Mesenteric fat pad (tissue), 1 donor: Measurements from ENCODE around the gene PAK2. TPM values are rescaled to one million over a fixed set of nuclear protein-coding genes. Genes with fewer than 3 reads are reported as not detected.
"Not testable (repeated sequence)": the region's sequence is repeated elsewhere in the genome, so short reads cannot be mapped to it uniquely, and the experiment has no call there.

Experiments
- DNase-seq: peaks from one replicate; pipeline ENCODE4 v3.0.0-alpha.2; 2020; ENCODE audit warnings: low spot score
- total RNA-seq: library from RNA; stranded (reverse); fragmentation: NEBNext Ultra II Directional; extraction: Animal tissue kit (Norgen Biotek cat#: 25700); gene quantifications from one replicate; pipeline ENCODE4 v1.2.1, GENCODE V29; 2021
- donor health status: DM: yes; HTN: yes; CAD: no.

Gene PAK2
- total RNA-seq, 1 donor from 2014 or later = 105 TPM

DNA sequence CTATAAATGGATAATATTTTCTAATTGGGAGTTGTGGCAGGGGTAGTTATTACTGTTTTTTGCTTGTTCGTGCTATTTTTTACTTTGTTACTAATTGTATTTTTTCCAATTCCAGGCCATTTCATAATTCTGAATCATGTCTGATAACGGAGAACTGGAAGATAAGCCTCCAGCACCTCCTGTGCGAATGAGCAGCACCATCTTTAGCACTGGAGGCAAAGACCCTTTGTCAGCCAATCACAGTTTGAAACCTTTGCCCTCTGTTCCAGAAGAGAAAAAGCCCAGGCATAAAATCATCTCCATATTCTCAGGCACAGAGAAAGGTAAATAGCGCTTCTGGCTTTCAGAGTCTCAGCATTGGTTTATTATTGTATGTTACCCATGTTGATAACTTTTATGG lies 42.9 kb downstream of the PAK2 start:
- DNase-seq = no peak

DNA sequence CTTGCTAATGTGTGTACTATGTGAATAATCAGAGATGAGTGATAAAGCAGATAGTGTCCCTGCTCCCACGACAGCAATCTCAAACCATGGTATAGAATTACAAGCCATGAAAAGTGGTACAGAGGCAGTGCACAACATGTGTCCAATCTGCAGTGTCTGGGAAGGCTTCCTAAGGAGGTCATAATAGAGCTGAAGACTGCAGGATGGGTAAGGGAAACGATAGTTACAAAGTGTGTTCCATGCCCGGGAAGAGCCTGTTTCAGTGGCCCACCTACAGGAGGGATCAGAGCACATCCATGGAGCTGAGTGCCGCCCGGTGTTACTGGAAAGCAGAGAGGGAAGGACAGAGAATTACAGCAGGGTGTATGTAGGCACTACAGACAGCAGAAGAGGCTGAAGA lies 48.9 kb downstream of the PAK2 start:
- no peak for DNase-seq

DNA sequence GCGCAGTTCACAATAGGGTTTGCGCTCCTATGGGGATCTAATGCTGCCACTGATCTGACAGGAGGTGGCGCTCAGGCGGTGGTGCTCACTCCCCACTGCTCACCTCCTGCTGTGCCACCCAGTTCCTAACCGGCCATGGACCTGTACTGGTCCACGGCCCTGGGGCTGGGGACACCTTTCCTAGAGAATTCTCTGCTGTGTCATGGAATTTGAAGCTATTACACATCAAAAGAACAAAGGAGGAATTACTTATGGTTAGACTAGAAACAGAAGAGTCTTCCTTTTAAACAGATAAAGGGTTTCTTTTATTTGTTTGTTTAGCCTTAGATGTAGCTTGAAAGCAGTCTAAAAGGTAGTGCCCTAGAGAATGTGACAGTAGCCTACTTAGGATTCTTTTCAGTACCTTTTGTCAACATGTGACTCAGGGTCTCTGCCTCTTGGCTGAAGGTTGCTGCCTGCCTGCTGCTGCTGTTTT lies 50.3 kb downstream of the PAK2 start:
- no peak for DNase-seq

DNA sequence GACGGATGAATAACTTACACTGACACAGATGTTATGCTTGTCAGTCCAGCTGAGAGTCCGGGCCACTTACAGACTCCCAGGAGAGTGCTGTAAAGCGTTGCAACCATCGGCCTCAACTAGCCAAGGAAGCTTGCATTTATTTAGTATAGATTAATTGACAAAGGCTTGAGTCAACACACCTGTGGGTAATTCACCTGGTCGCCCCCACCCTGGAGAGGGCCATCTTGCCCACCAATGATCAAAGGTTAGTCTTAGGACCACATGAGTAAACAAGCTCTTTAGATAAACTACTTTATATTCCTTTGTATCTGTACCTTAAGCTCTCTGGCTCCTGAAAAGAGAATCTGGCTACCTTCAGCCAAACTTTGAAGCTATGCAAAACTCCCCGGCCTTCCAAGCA lies 51.0 kb downstream of the PAK2 start:
- no peak for DNase-seq

DNA sequence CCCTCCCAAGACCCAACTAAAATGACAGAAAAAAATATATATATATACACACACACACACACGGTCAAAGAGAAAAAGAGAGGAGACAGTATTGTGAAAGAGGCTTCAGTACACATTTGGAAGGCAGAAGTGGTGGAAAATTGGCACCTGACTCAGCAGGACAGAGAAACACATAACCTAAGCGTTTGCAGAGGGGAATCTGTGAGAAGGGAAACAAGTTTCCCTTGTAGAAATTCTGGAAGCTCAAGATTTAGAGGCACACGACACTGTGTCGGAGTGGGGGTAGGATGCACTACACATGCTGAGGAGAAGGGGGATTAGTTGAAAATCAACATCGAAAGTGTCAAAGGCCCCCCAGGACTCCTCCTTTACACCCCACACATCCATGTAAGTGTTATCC lies 53.1 kb downstream of the PAK2 start:
- no peak for DNase-seq

DNA sequence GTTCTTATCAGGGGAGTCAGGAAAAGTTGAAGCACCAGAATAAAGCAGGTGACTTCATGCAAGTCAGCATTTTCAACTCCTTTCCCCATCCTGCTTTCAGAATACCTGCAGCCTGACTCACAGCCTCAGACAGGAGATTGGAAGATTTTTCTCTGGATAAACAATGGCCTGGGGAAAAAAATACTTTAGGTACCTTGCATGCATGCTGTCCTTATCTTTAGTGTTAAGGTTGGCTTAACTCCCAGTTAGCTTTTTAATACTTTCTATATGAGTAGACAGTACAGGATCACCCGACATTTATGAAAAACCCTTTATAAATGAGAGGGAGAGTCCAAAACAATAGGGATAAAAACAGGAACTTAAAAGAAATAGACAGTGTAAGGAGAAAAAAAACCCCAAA lies 53.6 kb downstream of the PAK2 start:
- no peak for DNase-seq

DNA sequence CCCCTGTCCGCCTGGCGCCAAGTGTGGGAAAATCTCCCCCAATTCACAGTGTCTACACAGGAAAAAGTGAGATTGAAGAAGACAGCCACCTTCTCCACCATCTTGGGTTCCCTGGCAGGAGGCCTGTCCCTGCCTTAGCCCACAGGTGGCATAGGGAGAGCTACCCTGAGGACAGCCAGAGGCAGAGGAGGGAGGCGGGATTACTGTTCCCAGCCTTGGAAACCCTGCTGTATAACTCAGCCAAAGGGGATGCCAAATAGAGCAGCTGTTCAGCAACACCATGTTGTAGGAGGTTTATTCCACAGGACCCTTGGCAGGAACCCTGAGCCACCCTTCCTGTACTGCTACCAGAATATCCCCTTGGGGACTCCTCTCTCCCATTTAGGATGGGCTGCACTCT lies 54.8 kb downstream of the PAK2 start:
- DNase-seq = no peak

DNA sequence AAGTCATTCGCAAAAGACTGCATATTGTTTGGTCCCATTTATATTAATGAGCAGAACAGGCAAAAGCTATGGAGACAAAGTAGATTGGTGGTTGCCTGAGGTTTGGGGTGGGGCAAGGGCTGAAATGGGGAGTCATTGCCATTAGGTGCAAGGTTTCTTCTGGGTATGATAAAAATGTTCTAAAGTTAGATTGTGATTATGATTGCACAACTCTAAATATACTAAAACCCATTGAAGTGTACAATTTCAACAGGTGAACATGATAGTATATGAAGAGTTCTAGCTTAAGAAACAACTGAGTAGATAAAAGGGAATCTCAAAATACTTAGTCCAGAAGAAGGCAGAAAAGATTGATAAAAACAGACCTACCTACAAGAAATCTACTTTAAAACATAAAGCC lies 56.7 kb downstream of the PAK2 start:
- DNase-seq = no peak

DNA sequence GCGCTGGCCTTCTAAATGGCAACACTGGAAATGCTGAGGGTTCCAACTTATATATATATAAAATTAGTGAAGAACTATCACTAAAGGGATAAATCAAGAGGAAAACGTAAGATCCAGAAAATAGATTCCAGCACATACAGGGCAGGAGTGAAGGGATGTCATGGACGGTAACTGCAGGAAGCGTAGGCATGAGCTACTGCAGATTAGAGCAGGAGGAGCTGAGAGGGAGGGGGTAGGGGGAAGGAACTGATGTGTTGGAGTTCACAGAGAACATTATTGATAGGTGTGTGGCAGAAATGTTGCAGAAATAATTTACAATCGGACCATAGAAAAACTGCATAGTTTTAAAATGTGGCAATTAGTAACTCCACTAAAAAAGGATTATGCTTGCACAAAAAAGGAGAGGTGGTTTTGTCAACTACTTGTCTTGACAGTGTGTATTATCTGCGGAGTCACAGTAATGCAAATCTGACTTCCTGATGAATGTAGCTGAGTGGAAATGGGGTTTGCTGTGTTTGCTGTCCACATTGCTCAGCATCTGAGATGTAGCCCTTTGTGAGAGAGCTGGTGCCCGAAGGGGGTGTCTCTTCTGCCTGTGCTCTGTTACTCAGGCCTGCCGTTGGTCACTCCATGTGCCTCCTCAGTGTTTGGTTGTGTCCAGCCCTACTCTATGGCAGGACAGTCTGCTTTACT lies 61.2 kb downstream of the PAK2 start:
- DNase-seq = no peak

DNA sequence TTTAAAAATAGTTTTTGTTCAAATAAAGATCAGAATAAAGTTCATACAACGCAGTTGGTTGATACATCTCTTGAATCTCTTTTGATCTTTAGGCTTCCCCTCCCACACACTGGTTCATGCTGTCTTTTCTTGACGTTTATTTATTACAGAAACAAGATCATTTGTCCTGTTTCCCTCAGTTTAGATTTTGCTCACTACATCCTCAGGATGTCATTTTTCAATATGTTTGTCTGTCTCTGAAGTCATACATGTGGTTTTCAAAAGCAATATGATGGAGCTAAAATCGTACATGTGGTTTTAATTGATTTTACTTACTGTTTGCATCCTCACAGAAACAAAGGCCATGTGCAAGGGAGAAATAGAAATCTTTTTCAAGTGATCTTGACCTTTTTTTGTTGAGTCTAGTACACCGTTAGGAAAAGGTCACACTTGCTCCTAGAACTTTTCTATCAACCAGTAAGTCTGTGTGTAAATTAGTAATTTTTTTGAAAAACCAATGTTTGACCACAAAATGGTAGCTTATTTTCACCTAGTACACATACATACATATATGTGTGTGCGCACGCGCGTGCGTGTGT lies 64.3 kb downstream of the PAK2 start:
- DNase-seq = no peak

DNA sequence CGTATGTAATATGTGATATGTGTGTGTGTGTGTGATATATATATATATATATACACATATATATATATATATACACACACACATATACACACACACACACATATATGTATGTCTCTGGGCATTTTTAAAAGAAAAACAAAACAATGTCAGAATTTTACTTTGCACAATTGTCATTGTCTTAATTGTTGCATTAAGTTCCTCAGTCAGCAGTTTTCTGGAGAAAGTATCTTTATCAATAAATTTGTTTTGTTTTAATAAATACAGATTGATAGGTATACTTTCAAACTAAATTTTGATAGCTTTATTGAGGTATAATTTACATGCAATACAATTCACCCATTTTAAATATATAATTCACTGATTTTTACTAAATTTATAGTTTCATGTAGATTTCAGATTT lies 65.1 kb downstream of the PAK2 start:
- no peak for DNase-seq

DNA sequence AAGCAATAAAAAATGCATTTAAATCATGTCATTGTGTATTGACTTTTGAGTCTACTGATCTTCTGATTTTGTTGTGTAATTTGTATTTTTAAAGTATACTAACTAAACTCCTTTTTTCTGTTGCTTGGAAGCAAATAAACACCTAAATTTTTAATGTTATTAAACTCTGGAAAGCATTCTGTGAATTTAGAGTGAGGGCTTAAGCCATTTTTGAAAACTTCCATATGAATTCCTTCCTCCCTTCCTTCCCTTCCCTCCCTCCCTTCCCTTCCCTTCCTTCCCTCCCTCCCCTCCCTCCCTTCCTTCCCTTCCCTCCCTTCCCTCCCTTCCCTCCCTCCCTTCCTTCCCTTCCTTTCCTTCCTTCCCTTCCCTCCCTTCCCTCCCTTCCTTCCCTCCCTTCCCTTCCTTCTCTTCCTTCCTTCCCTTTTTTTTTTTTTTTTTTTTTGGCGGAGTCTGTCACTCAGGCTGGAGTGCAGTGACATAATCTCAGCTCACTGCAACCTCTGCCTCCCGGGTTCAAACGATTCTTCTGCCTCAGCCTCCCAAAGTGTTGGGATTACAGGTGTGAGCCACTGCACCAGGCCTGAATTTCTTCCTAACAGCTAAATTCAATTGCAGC lies 71.4 kb downstream of the PAK2 start:
- DNase-seq = no peak

DNA sequence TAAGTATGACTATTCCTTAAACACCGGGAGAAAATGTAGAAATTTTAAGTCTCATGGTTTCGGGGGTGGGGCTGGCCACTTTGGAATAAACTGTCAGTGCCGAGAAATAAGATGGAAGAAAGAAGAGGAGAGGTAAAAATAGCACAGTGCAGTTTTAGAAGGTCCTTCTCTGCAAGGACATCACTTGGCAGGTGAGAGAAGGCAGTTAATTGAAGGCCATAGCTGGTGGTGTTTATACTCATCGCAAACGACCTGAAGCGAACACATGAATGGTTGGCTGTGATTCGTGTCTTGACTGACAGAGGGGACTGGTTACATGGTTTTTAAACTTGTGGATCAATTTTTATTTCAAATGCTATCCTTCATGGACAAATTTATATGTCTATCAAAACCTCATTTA lies 73.2 kb downstream of the PAK2 start:
- no peak for DNase-seq

DNA sequence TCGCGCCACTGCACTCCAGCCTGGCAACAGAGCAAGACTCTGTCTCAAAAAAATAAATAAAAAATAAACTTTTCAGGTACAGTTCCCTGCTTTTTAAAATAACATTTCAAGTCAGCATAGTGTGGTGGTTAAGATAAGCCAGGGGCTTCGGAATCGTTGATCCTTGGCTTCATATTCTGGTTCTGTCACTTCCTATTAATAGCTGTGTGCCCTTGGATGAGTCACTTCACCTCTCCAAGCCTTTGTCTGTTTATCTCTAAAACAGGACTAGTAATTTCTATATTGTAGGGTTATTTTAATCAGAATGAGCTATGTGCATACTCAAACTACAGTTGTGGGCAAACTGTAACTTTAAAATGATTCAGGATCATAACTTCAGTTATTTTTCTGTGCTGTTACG lies 74.2 kb downstream of the PAK2 start:
- no peak for DNase-seq

DNA sequence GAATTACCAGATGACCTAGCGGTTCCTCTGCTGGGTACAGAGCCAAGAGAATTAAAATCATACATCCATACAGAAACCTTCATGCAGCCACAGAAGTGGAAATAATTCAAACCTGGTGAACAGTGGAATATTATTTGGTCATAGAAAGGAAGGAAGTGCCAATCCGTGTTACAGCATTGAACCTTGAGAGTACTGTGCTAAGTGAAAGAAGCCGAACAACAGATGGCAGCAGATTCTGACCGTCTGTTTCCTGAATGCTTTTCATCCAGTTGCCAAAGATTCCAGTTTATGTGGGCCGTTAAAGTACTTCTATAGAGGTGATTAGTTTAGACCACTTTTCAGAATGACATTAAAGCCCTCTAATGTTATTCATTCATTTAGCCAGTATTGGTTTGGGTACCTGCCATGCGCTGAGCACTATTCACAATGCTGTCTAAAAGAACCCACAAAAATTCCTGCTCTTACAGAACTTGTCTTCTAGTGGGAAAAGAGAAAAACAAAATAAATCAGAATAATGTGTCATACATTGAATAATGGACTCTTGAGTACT lies 82.2 kb downstream of the PAK2 start:
- no peak for DNase-seq

DNA sequence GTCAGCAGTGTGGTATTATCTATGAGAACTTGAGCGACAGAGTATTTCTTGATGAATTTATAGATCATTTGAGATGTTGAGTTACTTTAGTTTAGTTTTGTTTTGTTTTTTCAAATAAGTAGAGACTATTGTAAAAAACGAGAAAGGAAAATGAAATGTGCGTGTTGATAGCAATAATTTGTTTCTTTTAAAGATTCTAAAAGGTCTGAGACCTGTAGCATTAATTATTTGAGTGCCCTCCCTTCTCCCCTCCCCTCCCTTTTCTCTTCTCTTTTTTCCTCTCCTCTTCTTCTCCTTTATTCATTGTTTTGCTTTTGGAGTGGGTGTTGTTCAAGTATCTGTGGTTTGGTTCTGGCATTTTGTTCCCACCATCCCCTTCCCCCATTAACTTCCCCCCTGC lies 90.0 kb downstream of the PAK2 start:
- DNase-seq = not testable (repeated sequence)

DNA sequence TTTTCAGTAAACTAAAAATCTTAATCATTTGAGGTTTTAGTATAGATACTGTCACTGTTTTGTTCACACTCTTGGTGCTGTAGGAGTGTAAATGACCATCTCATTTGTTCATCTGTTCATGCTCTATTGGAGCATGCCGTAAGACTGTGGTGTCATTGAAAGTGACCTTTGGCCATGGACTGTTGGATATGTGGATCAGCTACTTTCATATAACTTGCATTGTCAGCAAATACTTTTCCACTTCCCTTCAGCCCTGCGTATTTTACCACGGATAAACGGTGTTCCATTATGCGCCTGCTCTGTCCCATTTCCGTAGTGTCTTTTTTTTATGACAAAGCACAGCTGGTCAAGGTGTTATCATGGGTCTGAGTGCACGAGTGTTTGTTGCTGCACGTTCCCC lies 95.4 kb downstream of the PAK2 start:
- DNase-seq = no peak

DNA sequence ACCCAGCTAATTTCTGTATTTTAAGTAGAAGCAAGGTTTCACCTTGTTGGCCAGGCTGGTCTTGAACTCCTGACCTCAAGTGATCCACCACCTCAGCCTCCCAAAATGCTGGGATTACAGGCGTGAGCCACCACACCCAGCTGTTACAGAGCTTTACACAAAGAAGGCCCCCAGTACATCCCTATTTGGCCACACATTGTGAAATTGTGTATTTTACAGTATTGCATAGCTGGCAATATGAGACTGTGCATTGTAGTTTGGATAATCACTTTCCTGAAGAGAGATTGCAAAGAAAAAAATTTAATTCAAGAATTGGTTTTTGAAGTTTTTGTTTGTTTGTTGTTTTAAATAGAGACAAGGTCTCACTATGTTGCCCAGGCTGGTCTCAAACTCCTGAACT lies 97.0 kb downstream of the PAK2 start:
- not testable (repeated sequence) for DNase-seq

DNA sequence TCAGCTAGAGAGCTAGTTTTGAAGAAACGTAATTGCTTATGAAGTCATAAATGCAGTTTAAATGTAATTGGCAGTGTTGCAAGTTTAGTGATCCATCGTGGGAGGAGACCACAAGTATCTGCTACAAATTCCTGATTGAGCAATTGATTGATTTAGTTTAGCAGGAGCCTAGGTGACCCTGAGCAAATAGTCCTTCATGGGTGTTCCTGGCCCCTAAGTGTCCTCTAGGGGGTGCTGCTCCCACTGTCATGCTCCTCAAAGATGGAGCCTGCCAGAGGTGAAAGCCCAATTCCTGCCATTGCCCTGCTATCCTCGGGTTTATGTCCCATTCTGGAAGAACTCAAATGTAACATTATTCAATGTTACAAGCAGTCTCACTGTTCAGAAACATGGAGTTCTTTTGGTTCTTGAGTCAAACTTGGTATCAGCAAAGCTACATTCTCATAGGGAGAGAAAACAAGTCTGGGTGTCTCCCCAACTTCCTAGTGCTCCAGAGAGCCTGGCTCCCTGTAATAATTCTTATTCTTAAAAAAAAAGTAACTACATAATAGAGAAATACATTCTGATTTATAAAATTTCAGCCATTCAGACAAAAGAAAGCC lies 98.3 kb downstream of the PAK2 start:
- DNase-seq = no peak

DNA sequence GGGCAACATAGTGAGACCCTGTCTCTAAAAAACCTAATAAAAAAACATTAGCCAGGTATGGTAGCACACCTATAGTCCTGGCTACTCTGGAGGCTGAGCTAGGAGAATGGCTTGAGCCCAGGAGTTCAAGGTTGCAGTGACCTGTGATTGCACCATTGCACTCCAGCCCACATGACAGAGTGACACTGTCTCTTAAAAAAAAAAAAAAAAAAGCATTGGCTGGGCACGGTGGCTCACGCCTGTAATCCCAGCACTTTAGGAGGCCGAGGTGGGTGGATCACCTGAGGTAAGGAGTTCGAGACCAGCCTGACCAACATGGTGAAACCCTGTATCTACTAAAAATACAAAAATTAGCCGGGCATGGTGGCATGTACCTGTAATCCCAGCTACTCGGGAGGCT lies 99.7 kb downstream of the PAK2 start:
- DNase-seq = not testable (repeated sequence)

DNA sequence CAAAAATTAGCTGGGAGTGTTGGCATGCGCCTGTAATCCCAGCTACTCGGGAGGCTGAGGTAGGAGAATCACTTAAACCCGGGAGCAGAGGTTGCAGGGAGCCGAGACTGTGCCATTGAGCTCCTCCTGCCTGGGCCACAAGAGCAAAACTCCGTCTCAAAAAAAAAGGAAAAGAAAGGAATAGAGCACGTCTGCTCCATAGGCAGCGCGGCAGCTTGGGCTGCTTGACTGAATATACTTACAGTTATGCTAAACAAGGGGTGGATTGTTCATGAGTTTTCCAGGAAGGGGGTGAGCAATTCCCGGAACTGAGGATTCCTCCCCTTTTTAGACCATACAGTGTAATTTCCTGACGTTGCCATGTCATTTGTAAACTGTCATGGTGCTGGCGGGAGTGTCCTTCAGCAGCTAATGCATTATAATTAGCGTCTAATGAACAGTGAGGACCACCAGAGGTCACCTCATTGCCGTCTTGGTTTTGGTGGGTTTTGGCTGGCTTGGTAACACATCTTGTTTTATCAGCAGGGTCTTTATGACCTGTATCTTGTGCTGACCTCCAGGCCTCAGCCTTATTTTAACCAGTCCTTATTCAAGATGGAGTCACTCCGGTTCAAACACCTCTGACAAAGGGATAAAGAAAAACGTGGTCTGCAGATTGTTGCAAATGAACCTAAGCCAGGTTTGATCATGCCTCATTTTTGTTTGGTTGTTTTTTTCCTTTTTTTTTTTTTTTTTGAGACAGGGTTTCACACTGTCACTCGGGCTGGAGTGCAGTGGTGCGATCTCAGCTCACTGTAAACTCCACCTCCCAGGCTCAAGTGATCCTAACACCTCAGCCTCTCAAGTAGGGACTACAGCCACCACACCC lies 103.1 kb downstream of the PAK2 start:
- DNase-seq = no peak
